HG03565 (cell line): Measurements from ENCODE around the gene RBM14.
A peak's percentile ranks its signal among the peaks of the same experiment; 100 is the strongest.
"Not testable (repeated sequence)": the region's sequence is repeated elsewhere in the genome, so short reads cannot be mapped to it uniquely, and the experiment has no call there.

Source experiments
- ATAC-seq: cut with Tn5 transposase; IDR thresholded peaks from one replicate; pipeline ENCODE4 v1.9.1; 2021; ENCODE audit warnings: mild to moderate bottlenecking, moderate library complexity; ENCODE audit not compliant: unreplicated experiment

RBM14 gene

DNA sequence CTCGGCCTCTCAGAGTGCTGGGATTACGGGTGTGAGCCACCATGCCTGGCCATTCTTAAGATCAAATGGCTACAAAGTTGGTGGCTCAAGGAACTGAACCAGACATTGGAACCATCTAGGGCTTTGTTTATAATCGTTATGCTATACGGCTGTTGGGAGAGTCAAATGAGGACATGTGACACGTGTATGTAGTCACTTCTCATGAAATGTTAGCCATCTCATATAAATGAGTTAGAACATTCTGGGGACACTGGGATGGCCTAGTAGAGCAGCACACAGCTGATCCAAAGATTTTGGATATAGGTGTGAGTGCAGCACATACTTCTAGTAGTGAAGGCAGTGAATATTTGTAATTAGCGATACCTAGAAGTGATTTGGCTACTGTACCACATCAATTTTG is 15.5 kb downstream of the RBM14 start:
- no peak for ATAC-seq

DNA sequence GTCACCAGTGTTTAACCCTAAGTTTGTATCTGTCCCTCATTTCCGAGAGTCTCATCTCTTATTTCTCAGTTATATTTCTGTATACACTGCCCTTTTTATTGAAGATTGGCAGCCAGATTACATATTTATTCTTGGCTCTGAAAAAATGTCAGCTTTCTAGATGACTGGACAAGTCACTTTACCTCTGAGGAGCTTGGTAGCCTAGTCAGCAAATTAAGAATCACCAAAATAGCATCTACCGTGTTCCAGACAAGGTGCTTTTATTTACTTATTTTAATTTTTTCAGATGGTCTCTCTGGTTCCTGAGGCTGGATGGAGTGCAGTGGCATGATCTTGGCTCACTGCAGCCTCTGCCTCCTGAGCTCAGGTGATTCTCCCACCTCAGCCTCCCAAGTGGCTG is 16.5 kb downstream of the RBM14 start:
- no peak for ATAC-seq

DNA sequence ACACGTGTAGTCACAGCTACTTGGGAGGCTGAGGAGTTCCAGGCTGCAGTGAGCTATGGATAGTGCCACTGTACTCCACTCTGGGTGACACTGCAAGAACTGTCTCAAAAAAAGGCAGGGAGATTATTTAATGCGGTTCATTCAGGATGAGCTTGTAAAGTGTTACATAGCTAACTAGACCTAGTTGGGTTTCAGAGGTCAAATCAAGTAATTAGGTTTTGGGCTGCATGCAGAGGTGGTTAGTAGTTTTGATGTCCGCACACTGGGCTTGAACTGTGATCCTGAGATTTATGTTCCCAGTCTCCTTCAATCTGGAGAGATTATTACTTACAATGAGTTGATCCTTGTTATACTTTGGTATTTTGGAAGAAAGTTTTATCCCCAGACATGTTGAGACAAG is 20.0 kb downstream of the RBM14 start:
- no peak for ATAC-seq

GRCh38 chr11:66637557-66638176 is 21.2 kb downstream of the RBM14 start:
- no peak for ATAC-seq

DNA sequence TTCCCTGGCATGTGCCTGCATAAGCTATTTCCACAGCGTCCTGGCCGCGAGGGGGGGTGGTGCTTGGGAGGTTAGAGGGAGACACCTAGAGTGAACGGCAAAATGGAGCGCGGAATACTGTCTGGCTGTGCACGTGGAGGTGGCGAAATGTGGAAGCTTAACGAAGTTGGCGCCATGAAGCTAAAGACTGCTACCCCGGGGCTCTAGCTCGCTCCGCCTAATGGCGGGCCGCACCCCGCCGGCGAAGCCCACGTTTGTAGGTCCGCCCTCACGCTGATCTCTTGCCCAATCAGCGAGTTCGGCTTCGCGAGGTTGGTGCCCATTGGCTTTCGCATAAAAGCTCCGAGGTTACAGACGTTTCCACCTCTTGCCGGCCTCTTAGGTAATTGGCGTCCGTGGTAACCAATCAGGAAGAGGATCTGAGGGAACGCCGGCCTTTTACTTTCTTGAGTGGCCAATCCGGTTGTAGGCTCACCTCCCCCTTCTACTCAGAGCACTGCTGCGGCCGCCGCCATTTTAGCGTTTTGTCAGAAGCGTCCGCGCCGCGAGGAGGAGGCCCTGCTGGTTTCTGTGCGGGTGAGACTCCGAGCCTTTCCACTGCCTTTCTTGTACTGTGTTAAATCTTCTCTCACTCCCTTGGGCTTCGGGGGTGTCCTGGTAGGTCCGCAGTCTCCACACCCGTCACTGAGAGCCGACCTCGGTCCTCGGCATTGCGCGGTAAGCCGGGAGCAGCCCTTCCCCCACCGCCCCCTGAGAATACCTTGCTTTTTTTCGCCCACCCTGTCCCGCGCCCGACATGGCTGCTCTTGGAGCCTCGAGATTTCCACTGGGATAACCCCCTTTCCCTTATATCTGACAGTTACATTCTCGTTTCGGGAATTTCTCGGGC is 22.0 kb downstream of the RBM14 start, which contains the start of gene RBM4:
RBM4 (plus strand) TSS at position 527 of the 889 bp plus-strand sequence. CDS start 1,009 bp downstream, outside the sequence.
- peak; percentile 93 for ATAC-seq

DNA sequence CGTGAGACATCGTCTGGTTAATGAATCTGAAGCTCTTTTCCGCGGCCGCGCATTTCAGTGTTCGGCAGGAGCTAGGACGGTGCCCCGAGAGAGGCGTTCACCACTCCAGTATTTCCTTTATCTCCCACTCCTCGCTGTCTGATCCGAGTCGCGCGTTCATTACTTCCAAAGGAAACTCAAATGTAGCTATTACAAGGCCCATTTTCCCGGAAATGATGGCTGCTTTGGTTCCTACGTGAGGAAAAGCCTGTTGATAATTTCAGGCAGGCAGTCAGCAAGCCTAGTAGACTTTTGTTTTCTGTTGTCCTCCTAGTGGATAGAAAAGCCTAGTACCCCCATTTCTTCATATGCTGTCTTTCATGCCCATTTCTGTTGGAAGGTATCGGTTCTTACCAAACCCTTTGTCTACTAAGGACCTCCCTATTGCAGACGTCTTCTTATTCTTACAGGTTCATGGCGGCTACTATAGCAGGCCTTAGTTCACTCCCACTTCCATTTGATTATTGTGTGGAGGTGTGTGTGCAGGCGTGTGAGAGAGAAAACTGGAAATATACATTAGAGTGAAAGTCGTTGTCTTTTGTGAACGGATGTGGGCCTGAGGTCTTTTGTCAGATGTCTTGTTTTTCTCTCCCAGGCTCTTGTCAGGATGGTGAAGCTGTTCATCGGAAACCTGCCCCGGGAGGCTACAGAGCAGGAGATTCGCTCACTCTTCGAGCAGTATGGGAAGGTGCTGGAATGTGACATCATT is 22.8 kb downstream of the RBM14 start:
- no peak for ATAC-seq

DNA sequence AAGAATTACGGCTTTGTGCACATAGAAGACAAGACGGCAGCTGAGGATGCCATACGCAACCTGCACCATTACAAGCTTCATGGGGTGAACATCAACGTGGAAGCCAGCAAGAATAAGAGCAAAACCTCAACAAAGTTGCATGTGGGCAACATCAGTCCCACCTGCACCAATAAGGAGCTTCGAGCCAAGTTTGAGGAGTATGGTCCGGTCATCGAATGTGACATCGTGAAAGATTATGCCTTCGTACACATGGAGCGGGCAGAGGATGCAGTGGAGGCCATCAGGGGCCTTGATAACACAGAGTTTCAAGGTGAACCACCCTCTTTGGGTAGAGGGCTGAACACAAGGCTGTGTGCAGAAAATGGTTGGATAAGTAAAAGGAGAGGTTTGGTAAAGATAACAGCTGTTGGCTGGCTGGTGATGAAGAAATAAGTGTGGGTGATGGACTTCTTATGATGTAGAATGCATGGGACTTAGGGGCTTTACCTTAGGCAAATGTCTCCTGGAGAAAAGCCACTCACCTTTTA is 23.4 kb downstream of the RBM14 start:
- not testable (repeated sequence) for ATAC-seq

GRCh38 chr11:66641834-66642233 is 25.4 kb downstream of the RBM14 start:
- ATAC-seq, result no peak

GRCh38 chr11:66643745-66644437 is 27.5 kb downstream of the RBM14 start:
- ATAC-seq, result no peak

DNA sequence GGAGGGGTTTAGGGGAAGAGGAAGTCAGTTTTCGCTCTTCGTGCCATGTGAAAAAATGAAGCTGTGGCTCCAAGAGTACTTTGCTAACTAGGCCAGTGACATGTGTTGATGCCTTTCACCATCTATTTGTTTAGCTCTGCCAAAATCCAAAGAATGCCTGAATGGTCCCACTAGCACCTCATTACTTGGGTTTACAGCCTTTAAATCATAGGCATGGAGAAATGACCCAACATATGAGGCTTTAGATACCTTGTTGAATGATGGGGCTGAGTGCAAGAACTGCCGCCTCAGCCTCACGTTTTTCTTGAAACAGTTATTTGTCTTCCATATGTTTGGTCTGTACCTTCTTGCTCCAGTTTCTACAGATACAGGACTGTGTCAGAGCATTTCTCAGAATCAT is 30.4 kb downstream of the RBM14 start:
- no peak for ATAC-seq

- ATAC-seq, result no peak
These were observed 33.5 kb downstream of the RBM14 start for GRCh38 chr11:66649903-66650302.

DNA sequence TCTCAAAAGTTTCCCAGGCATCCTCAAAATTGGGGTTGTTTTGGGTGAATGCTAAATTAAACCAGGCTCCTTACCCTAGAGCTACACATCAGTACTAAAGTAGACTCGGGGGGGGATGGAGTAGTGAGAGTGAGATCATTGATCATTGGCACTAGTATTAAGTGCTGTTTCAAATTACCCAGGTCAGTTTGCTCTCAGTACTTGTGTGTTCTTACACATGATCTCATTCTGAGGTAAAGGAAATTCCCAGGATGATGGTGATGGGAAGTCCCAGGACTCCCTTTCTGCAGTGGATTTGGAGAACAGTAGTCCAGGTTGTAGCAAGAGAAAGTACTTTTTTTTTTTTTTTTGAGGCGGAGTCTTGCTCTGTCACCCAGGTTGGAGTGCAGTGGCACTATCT is 34.6 kb downstream of the RBM14 start:
- no peak for ATAC-seq

DNA sequence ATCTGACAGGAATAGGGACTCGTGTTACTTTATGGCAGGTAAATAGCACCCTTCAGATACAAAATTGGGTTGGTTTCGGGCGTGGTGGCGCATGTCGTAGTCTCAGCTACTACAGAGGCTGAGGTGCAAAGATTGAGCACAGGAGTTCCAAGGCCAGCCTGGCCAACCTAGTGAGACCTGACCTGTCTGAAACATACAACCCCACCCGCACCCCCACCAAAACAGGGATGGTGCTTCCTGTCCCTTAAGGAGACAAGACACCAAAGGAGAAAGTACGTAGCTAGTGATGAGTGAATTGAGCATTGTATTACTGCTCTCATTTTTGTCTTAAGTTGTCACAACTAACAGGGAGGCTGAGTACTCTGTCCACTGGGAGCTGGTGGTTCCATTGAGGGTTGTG is 36.2 kb downstream of the RBM14 start:
- ATAC-seq, result no peak

GRCh38 chr11:66653123-66653522 is 36.7 kb downstream of the RBM14 start:
- no peak for ATAC-seq

DNA sequence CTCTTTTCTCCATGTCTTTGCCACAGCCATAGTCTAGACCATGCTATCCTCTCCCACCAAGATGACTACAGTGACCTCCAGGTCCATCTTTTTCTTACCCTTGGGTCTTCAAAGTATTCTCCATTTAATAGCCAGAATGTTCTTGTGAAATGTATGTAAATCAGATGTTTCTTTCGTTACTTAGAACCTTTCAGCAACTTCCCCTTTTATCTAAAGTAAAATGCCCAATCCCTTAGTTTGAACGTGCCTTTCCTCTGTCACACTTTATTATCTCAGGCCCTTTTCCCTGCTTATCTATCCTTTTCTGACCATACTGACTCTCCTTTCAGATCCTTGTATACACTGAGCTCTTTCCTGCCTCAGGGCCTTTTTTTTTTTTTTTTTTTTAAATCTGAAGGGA is 43.3 kb downstream of the RBM14 start:
- no peak for ATAC-seq

GRCh38 chr11:66663741-66664296 is 47.4 kb downstream of the RBM14 start:
- ATAC-seq, result no peak

DNA sequence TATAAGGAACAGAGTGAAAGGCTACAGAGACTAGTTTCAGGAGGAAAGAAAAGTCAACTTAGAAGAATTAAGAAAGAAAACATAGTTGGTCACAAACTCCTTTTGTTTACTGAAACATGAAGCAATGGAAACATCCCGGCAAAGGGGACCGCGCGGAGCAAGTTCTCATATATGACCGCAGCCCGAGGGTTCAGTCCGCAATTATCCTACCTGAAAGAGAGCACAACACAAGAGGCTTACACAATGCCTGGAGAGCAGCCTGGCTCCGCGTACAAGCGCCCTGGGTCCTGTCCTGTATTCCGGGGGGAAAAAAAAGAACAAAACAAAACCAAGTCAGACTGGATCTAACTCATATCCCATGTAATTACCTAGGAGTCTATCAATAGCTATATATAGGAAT is 48.9 kb downstream of the RBM14 start:
- no peak for ATAC-seq

DNA sequence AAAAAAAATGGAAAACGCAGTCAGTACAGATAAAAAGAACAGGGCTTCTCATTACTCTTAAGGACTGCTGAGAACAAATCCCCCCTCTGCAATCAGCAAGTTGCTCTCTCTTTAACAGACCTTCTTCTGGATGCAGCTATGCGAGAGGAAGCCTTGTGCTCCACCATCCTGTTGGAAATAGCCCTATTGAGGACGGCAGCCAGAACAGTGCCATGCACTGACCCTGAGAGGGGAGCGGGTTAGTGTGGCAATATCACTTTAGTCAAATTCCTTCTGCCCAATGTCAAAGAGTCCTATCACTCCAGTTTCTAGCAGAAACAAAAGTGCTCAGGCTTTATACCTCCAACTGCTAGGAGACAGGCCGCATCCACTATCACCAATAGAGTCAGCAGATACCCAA is 54.4 kb downstream of the RBM14 start:
- no peak for ATAC-seq

DNA sequence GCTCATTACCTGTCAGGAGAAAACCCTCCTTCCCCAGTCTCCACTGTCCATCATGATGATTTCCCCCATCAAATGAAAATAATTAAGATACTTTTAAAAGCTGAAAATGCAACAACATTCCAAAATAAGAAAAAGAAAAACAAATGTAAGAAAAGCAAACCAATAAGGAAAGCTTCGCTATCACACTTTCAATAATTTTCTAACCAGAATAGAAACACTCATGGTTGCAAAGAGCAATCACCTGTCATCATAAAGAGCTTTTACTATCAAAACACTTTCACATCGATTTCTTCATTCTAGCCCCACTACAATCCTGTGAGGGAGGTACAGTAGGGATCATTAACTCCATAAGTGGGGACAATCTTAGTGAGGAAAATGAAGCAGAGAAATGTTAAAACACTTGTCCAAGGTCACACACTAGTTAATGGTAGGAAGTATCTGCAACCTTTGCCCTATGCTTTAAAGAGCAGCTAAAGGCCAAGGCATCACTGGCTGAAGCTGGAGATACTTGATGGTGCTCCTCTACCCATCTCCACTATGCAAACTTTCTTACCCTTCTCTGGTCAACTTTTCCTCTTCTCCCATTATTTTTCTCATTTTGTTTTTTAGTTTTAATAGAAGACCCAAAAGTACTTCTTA is 58.7 kb downstream of the RBM14 start:
- ATAC-seq, result no peak
